ENCODE results near the gene UGT1A5.

The UGT1A5 gene

DNA sequence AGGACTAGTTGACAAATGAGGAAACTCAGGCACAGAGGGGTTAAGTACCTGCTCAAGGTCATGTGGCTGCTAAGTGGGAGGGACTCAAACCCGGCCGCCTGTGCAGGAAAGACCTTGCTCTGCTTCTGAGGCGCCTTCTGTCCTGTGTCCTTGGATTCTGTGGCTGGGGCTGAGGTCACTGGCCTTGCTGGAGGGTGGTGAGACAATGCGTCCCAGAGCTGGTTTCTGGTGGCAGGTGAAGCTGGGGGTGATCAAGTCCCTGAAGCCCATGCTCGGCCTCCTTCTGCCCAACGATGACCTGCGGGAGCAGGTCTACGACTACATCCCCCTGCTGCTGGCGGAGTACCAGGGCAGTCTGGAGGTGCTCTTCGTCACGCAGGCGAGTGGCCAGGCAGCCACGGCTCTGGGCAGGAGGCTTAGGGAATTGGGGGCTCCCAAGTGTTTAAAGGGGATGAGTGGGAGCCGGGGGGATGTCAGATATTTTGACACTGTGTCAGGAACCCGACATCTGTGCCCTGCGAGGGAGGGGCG is 81.5 kb downstream of the UGT1A5 start:
- Mint-ChIP-seq H3K27me3 (ENCODE audit: low read depth, poor library complexity) (peaks cover 7% of the 10 kb centered on the region), H3K36me3 (ENCODE audit: low read depth) (no peaks in the 10 kb centered on the region), H3K4me1 (peaks cover 17% of the 10 kb centered on the region), H3K9me3 (no peaks in the 10 kb centered on the region), H3K4me3 (no peak overlapping the region), H3K27ac (no peak overlapping the region)
- TF ChIP-seq CTCF (IDR thresholded peaks at IDR 0.05), result no peak
- DNase-seq, result no peak

DNA sequence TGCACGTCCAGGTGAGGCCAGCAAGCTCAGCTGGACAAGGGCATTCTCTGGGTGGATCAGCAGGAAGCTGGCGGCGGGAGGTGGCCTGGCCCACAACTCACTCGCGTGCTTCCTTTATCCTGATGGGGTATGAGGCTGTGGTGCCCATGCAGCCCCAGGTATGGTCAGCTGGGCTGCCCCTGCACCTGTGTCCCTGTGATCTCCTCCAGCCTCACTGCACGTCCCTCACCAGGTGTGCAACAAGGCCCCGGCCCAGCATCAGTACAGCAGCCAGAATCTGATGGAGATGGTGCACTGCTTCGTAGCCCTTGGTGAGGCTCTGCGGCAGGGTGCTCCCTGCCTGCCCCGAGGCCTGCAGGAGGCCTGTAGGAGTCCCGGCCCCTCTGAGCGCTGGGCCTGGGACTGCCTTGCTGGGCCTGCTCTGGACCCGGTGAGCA is 83.0 kb downstream of the UGT1A5 start:
- DNase-seq, result no peak
- H3K27ac Mint-ChIP-seq, result no peak overlapping the region
- TF ChIP-seq CTCF (IDR thresholded peaks at IDR 0.05), result no peak
- H3K36me3 Mint-ChIP-seq (ENCODE audit: low read depth), result no peaks in the 10 kb centered on the region
- peaks cover 5% of the 10 kb centered on the region for H3K9me3 Mint-ChIP-seq
- H3K4me3 Mint-ChIP-seq, result no peak overlapping the region
- peaks cover 15% of the 10 kb centered on the region for H3K4me1 Mint-ChIP-seq
- peaks cover 8% of the 10 kb centered on the region for H3K27me3 Mint-ChIP-seq (ENCODE audit: low read depth, poor library complexity)

- peaks cover 8% of the 10 kb centered on the region for H3K27me3 Mint-ChIP-seq (ENCODE audit: low read depth, poor library complexity)
- no peaks in the 10 kb centered on the region for H3K36me3 Mint-ChIP-seq (ENCODE audit: low read depth)
- no peak overlapping the region for H3K27ac Mint-ChIP-seq
- no peak for DNase-seq
- no peak for TF ChIP-seq CTCF (IDR thresholded peaks at IDR 0.05)
- peaks cover 5% of the 10 kb centered on the region for H3K9me3 Mint-ChIP-seq
- peaks cover 10% of the 10 kb centered on the region for H3K4me1 Mint-ChIP-seq
- no peak overlapping the region for H3K4me3 Mint-ChIP-seq
Measured at GRCh38 chr2:233796254-233796653, 83.5 kb downstream of the UGT1A5 start.

GRCh38 chr2:233798335-233799086 is 85.8 kb downstream of the UGT1A5 start:
- H3K9me3 Mint-ChIP-seq, result peaks cover 5% of the 10 kb centered on the region
- peaks cover 8% of the 10 kb centered on the region for H3K27me3 Mint-ChIP-seq (ENCODE audit: low read depth, poor library complexity)
- no peak overlapping the region for H3K4me3 Mint-ChIP-seq
- TF ChIP-seq CTCF (IDR thresholded peaks at IDR 0.05), result no peak
- no peaks in the 10 kb centered on the region for H3K36me3 Mint-ChIP-seq (ENCODE audit: low read depth)
- DNase-seq, result no peak
- H3K4me1 Mint-ChIP-seq, result peaks cover 2% of the 10 kb centered on the region
- no peak overlapping the region for H3K27ac Mint-ChIP-seq

DNA sequence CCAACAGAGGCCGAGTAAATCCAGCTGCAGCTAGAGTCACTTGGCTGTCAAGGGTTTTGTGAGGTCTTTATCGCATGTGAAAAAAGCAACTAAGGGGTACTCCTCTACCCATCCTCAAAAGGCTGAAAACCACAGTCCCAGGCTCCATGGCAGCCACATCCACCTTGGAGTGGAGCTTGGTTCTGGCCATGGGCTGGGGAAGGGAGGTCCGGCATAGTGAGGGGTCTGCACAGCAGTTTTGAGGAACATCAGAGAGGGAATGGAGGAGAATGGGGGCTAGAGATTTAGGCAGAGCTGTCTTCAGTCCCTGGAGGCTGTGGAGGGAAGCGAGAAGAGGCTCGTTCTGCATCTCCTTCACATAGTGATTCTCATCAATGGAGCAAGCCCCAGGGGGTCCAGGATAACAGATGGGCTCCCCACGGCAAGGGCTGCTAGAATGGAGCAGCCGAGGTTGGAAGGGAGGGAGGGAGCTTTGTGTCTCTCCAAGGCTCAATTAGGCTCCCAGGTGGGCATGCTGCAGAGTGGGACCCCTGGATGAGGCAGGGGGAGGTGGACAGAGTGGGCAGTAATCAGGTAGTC is 86.5 kb downstream of the UGT1A5 start:
- Mint-ChIP-seq H3K4me1 (no peaks in the 10 kb centered on the region), H3K27me3 (ENCODE audit: low read depth, poor library complexity) (peaks cover 11% of the 10 kb centered on the region), H3K9me3 (peaks cover 5% of the 10 kb centered on the region), H3K36me3 (ENCODE audit: low read depth) (no peaks in the 10 kb centered on the region), H3K4me3 (no peak overlapping the region), H3K27ac (no peak overlapping the region)
- DNase-seq, result no peak
- no peak for TF ChIP-seq CTCF (IDR thresholded peaks at IDR 0.05)

Data from nephron progenitor cell (in vitro differentiated cells).